K562 (cell line): ENCODE measurements around the gene BSPRY. TPM values are rescaled to one million over a fixed set of nuclear protein-coding genes. Genes with fewer than 3 reads are reported as not detected.
A peak's percentile ranks its signal among the peaks of the same experiment; 100 is the strongest.

Experiments used
- BMI1 ChIP-seq: fragments of 150-350 bp; IDR thresholded peaks from 2 replicates; pipeline ENCODE4 v1.6.1; 2014; ENCODE audit warnings: low read length
- CTCFL ChIP-seq: IDR thresholded peaks from 2 replicates; pipeline ENCODE4 v1.6.1; 2011; ENCODE audit warnings: borderline replicate concordance, low read depth, mild to moderate bottlenecking, moderate library complexity, low read length; ENCODE audit not compliant: insufficient read depth, poor library complexity, severe bottlenecking
- CXXC5 ChIP-seq: fragments of 250-450 bp; sonication (Bioruptor Pico); IDR thresholded peaks from 2 replicates; pipeline ENCODE4 v1.8.0; 2022; ENCODE audit warnings: inconsistent platforms, mild to moderate bottlenecking, moderate library complexity
- DIDO1 ChIP-seq: fragments of 450-650 bp; IDR thresholded peaks from 2 replicates; pipeline ENCODE4 v1.6.1; 2016; ENCODE audit warnings: low read depth, missing biosample characterization, missing genetic modification characterization
- DNMT1 ChIP-seq: fragments of 450-650 bp; IDR thresholded peaks from 2 replicates; pipeline ENCODE4 v1.6.1; 2016; ENCODE audit warnings: antibody characterized with exemption, mild to moderate bottlenecking
- ELF2 ChIP-seq: fragments of 250-450 bp; sonication (Bioruptor Pico); IDR thresholded peaks from 2 replicates; pipeline ENCODE4 v1.5.0; 2021; ENCODE audit warnings: mild to moderate bottlenecking
- FOXK1 ChIP-seq: sonication (generic); formaldehyde crosslinking; IDR thresholded peaks from 2 replicates; pipeline ENCODE4 v1.8.0; 2022; ENCODE audit warnings: missing genetic modification reagents, mild to moderate bottlenecking, borderline replicate concordance
- FOXP1 ChIP-seq: sonication (generic); formaldehyde crosslinking; IDR thresholded peaks from 2 replicates; pipeline ENCODE4 v1.8.0; 2022; ENCODE audit warnings: mild to moderate bottlenecking, missing genetic modification reagents
- KLF16 ChIP-seq: IDR thresholded peaks from 2 replicates; pipeline ENCODE4 v1.6.1; 2016; ENCODE audit warnings: antibody characterized with exemption
- POLR2AphosphoS2 ChIP-seq: IDR thresholded peaks from 2 replicates; pipeline ENCODE4 v1.6.1; 2012; ENCODE audit warnings: low read length, improper control_type of control experiment
- RBFOX2 ChIP-seq: fragments of 200-400 bp; formaldehyde crosslinking; IDR thresholded peaks from 2 replicates; pipeline ENCODE4 v1.6.1; 2017; ENCODE audit warnings: low read depth, mild to moderate bottlenecking, low read length, moderate library complexity
- SMAD3 ChIP-seq: fragments of 450-650 bp; formaldehyde crosslinking; conservative IDR thresholded peaks from 2 replicates; pipeline ENCODE4 v1.4.0; 2020; ENCODE audit warnings: mild to moderate bottlenecking
- TCF3 ChIP-seq: sonication (generic); formaldehyde crosslinking; IDR thresholded peaks from 2 replicates; pipeline ENCODE4 v1.4.0; 2020; ENCODE audit warnings: mild to moderate bottlenecking, missing genetic modification reagents
- TCF7L2 ChIP-seq: fragments of 150-350 bp; IDR thresholded peaks from 2 replicates; pipeline ENCODE4 v1.6.1; 2016; ENCODE audit warnings: low read depth, mild to moderate bottlenecking, low read length, moderate library complexity
- TFAM ChIP-seq: fragments of 250-450 bp; sonication (Bioruptor Pico); conservative IDR thresholded peaks from 2 replicates; pipeline ENCODE4 v1.5.0; 2021; ENCODE audit warnings: mild to moderate bottlenecking, moderate library complexity
- USF2 ChIP-seq: sonication (generic); formaldehyde crosslinking; IDR thresholded peaks from 2 replicates; pipeline ENCODE4 v1.5.0; 2020; ENCODE audit warnings: missing genetic modification reagents
- XRCC4 ChIP-seq: IDR thresholded peaks from one replicate; pipeline ENCODE4 v1.6.1; 2011; ENCODE audit not compliant: insufficient read depth, insufficient read length; ENCODE audit errors: extremely low read depth
- YBX1 ChIP-seq: fragments of 450-650 bp; IDR thresholded peaks from 2 replicates; pipeline ENCODE4 v1.7.1; 2016; ENCODE audit warnings: mild to moderate bottlenecking
- ZBTB26 ChIP-seq: fragments of 450-650 bp; formaldehyde crosslinking; IDR thresholded peaks from 2 replicates; pipeline ENCODE4 v1.4.0; 2022; ENCODE audit warnings: missing genetic modification characterization
- ZBTB33 ChIP-seq: sonication (generic); formaldehyde crosslinking; IDR thresholded peaks from 2 replicates; pipeline ENCODE4 v1.8.1; 2023; ENCODE audit warnings: mild to moderate bottlenecking, missing genetic modification reagents
- ZNF140 ChIP-seq: fragments of 250-450 bp; sonication (Bioruptor Pico); IDR thresholded peaks from 2 replicates; pipeline ENCODE4 v1.8.0; 2021; ENCODE audit warnings: moderate library complexity, mild to moderate bottlenecking, inconsistent platforms
- ZNF239 ChIP-seq: fragments of 250-450 bp; sonication (Bioruptor Pico); IDR thresholded peaks from 2 replicates; pipeline ENCODE4 v1.4.0; 2020; ENCODE audit warnings: mild to moderate bottlenecking
- ZNF24 ChIP-seq: fragments of 450-650 bp; IDR thresholded peaks from 2 replicates; pipeline ENCODE4 v1.6.1; 2016
- ZNF561 ChIP-seq: fragments of 450-650 bp; formaldehyde crosslinking; conservative IDR thresholded peaks from 2 replicates; pipeline ENCODE4 v1.4.0; 2020; ENCODE audit warnings: mild to moderate bottlenecking, moderate library complexity
- polyA plus RNA-seq, 8 experiments: library from polyadenylated mRNA; depleted of rRNA in 4 of 8; stranded (reverse) in 5 of 8; unstranded in 3 of 8; fragments of >200 nt; fragmentation: Nextera tagmentation in 2 of 8; fragmentation: Illumina TruSeq in 1 of 8; extraction: Ambion mirVana in 2 of 8; extraction: Trizol in 1 of 8; gene quantifications; 2 replicates each; pipeline versions ENCODE4 v1.2.1 to v1.2.3, GENCODE V29; 2011 to 2014; ENCODE audit warnings: inconsistent platforms in 1 of 8, missing spikeins in 1 of 8
- total RNA-seq, 7 experiments: library from RNA; depleted of rRNA in 6 of 7; stranded (reverse); fragments of >200 nt in 6 of 7; fragmentation: Illumina TruSeq in 2 of 7; extraction: Trizol in 2 of 7; gene quantifications; 2 replicates each; pipeline versions ENCODE4 v1.2.1 to v1.2.3, GENCODE V29; 2011 to 2021; ENCODE audit warnings: low replicate concordance in 1 of 7

BSPRY gene
- total and polyA plus RNA-seq, 9 of the 15 experiments (the other 6 are each of a cell fraction or from before 2014, with no cell fraction given): 0.07 to 0.67 (median 0.18) TPM

- TF ChIP-seq ZNF561 (CRISPR knock-in tag) (no peak), ZNF24 (no peak), TFAM (CRISPR knock-in tag) (no peak), RBFOX2 (peak; percentile 83), DIDO1 (no peak), XRCC4 (no peak), FOXK1 (CRISPR knock-in tag) (no peak), ZBTB26 (no peak), TCF3 (CRISPR knock-in tag) (no peak), SMAD3 (CRISPR knock-in tag) (no peak), BMI1 (no peak), DNMT1 (no peak), USF2 (CRISPR knock-in tag) (peak; percentile 42), ZBTB33 (no peak), CTCFL (no peak), ZNF140 (CRISPR knock-in tag) (no peak), ZNF239 (CRISPR knock-in tag) (no peak), YBX1 (no peak), TCF7L2 (no peak), ELF2 (CRISPR knock-in tag) (no peak), KLF16 (no peak), POLR2AphosphoS2 (no peak), FOXP1 (CRISPR knock-in tag) (no peak), CXXC5 (CRISPR knock-in tag) (0 out of 2 replicates have a peak, but pooled peaks have one; percentile 59)
Observed at GRCh38 chr9:113376634-113377567, 27.6 kb downstream of the BSPRY start, which contains the start of gene HDHD3 (continued).
